Fibroblast of the aortic adventitia (primary cell): Measurements from ENCODE around the gene DHX8. TPM values are rescaled to one million over a fixed set of nuclear protein-coding genes. Genes with fewer than 3 reads are reported as not detected.

ENCODE experiments used
- DNase-seq: peaks from one replicate; pipeline ENCODE4 v3.0.0-alpha.2; 2010; ENCODE audit warnings: low read depth
- H3K4me3 ChIP-seq: 2 replicates; pipeline ENCODE4 v1.5.1; 2011; ENCODE audit warnings: low read depth, mild to moderate bottlenecking, control low read depth, low read length, moderate library complexity
- total RNA-seq: library from RNA; depleted of rRNA; stranded (reverse); fragments of >200 nt; gene quantifications from 2 replicates; pipeline ENCODE4 v1.2.3, GENCODE V29; 2012; ENCODE audit warnings: low replicate concordance
- TF ChIP-seq, protein P1 (sequence below): IDR thresholded peaks from 2 replicates; pipeline ENCODE4 v1.5.1; 2011; ENCODE audit warnings: mild to moderate bottlenecking, low read length, control low read depth, inconsistent platforms; ENCODE audit not compliant: insufficient read depth

The DHX8 gene
- total RNA-seq, 1 donor = 44.1 TPM

GRCh38 chr17:43543300-43543699 is 59.5 kb downstream of the DHX8 start:
- no peak overlapping the region for H3K4me3 ChIP-seq
- TF ChIP-seq, protein P1, sequence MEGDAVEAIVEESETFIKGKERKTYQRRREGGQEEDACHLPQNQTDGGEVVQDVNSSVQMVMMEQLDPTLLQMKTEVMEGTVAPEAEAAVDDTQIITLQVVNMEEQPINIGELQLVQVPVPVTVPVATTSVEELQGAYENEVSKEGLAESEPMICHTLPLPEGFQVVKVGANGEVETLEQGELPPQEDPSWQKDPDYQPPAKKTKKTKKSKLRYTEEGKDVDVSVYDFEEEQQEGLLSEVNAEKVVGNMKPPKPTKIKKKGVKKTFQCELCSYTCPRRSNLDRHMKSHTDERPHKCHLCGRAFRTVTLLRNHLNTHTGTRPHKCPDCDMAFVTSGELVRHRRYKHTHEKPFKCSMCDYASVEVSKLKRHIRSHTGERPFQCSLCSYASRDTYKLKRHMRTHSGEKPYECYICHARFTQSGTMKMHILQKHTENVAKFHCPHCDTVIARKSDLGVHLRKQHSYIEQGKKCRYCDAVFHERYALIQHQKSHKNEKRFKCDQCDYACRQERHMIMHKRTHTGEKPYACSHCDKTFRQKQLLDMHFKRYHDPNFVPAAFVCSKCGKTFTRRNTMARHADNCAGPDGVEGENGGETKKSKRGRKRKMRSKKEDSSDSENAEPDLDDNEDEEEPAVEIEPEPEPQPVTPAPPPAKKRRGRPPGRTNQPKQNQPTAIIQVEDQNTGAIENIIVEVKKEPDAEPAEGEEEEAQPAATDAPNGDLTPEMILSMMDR = no peak
- no peak for DNase-seq

GRCh38 chr17:43543771-43544575 is 60.2 kb downstream of the DHX8 start:
- TF ChIP-seq, protein P1 = no peak
- no peak for DNase-seq
- H3K4me3 ChIP-seq = no peak overlapping the region

DNA sequence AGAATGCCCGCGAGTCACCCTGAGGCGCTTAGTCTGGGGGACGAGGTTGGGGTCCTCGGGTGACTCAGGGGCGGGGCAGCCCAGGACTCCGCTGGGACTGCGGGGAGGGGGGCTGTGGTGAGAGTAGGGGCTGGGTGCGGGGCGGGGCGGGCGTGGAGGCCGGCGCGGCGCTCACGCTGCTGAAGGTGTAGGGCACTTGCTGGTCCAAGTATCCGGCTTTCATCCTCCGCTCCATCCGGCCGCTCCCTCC is 61.5 kb downstream of the DHX8 start:
- TF ChIP-seq, protein P1 = no peak
- peak overlapping the region; percentile 68 for H3K4me3 ChIP-seq
- no peak for DNase-seq

- H3K4me3 ChIP-seq = peak within 1 kb of the TSS; percentile 68
- TF ChIP-seq, protein P1 = no peak
- DNase-seq = peak; percentile 83
Observed at GRCh38 chr17:43546319-43547188, 62.8 kb downstream of the DHX8 start, which contains the start of gene ETV4. ETV4 (minus strand) TSS chr17:43546340; CDS start chr17:43545617, 723 bp downstream.

DNA sequence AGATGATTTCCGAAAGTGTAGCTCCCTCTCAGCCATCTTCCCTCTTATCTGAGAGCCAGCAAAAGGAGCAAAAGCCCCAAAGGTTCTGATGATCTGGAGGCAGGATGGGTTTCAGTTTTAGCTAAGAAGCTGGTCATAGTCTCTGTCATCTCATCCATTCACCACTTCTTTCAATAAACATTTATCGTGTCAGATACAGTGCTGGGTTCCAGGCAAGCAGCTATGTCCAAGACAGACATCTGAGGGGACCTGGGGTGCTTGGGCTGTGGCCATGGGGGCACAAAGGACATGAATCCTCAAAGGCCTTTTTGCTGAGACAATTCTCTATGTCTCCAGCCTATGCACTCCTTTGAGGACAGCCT is 63.4 kb downstream of the DHX8 start:
- no peak for DNase-seq
- no peak overlapping the region for H3K4me3 ChIP-seq
- TF ChIP-seq, protein P1 = no peak

- TF ChIP-seq, protein P1 = no peak
- DNase-seq = no peak
- no peak overlapping the region for H3K4me3 ChIP-seq
Observed at GRCh38 chr17:43547659-43548256, 64.0 kb downstream of the DHX8 start.
